VCaP (cell line): ENCODE data around the gene MTG2.

Experiments
- H3K27ac ChIP-seq: fragments of 450-650 bp; 2 replicates; pipeline ENCODE4 v1.5.1; 2017
- TF ChIP-seq, protein P1 (sequence below): fragments of 450-650 bp; conservative IDR thresholded peaks from 2 replicates; pipeline ENCODE4 v1.5.1; 2017; ENCODE audit warnings: mild to moderate bottlenecking, moderate library complexity

Gene MTG2

DNA sequence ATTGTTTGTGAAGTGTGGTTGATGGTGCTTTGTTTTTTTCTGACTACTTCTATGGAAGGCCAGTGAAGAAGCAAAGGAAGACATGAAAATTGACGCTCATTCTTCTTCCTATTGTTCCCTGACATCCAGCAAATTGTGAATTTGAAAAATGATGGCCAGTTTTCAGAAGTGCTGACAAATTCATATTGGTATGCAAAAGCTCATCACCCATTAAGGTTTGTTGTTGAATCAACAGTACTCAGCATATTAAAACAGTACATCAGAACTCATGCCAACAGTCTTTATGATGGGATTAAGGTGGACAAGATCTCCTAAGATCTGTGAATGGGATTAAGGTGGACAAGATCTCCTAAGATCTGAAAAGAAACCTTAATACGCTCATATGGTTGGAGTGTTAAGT lies 1.0 kb upstream of the MTG2 start:
- TF ChIP-seq, protein P1, sequence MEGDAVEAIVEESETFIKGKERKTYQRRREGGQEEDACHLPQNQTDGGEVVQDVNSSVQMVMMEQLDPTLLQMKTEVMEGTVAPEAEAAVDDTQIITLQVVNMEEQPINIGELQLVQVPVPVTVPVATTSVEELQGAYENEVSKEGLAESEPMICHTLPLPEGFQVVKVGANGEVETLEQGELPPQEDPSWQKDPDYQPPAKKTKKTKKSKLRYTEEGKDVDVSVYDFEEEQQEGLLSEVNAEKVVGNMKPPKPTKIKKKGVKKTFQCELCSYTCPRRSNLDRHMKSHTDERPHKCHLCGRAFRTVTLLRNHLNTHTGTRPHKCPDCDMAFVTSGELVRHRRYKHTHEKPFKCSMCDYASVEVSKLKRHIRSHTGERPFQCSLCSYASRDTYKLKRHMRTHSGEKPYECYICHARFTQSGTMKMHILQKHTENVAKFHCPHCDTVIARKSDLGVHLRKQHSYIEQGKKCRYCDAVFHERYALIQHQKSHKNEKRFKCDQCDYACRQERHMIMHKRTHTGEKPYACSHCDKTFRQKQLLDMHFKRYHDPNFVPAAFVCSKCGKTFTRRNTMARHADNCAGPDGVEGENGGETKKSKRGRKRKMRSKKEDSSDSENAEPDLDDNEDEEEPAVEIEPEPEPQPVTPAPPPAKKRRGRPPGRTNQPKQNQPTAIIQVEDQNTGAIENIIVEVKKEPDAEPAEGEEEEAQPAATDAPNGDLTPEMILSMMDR: no peak
- H3K27ac ChIP-seq: peak overlapping the region; percentile 95

DNA sequence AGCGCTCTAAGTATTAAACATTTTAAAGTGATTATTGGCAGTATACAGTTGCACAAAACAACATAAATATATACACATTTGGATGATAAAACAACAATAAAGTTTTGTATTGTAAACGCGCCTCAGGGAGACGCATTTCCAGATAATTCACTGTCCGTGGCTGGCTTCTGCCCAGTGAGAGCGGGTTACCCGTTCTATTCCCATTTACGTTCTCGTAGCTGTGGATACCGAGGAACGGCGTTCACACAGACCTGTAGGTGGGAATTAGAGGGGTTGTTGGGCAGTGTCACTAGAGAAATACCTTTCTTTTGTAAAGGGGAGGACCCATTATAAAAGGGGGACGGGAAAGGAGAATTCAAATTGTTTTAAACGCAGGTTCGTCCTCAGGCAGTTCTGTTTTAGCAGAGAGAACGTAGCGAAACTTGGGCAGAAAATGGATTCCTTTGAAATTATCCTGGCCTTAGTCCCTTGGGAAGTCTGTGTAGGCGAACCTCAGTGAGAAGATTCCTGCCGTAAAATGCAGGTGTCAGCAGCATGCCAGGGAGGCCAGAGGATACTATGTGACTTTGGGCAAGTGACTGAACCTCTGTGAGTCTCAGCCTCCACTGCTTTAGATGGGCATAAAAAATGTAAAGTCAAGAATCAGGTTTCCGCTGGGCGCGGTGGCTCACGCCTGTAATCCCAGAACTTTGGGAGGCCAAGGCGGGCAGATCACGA lies 756 bp downstream of the MTG2 start:
- H3K27ac ChIP-seq: peak overlapping the region; percentile 95
- TF ChIP-seq, protein P1: no peak

DNA sequence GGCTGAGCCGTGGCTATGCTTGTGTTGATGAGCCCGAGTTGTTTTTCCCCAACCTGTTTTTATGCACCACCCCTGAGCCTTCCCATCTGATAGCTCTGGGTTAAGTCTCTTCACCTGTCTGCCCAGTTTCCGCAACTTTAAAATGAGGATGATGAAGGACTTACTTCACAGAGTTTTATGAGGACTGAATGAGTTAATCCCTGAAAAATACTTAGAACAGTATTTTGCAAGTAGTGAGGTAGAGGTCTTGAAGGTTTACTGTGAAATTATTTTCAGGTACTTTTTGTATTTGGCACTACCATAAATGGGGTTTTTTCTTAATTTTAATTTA lies 3.2 kb downstream of the MTG2 start:
- no peak overlapping the region for H3K27ac ChIP-seq
- TF ChIP-seq, protein P1: no peak

DNA sequence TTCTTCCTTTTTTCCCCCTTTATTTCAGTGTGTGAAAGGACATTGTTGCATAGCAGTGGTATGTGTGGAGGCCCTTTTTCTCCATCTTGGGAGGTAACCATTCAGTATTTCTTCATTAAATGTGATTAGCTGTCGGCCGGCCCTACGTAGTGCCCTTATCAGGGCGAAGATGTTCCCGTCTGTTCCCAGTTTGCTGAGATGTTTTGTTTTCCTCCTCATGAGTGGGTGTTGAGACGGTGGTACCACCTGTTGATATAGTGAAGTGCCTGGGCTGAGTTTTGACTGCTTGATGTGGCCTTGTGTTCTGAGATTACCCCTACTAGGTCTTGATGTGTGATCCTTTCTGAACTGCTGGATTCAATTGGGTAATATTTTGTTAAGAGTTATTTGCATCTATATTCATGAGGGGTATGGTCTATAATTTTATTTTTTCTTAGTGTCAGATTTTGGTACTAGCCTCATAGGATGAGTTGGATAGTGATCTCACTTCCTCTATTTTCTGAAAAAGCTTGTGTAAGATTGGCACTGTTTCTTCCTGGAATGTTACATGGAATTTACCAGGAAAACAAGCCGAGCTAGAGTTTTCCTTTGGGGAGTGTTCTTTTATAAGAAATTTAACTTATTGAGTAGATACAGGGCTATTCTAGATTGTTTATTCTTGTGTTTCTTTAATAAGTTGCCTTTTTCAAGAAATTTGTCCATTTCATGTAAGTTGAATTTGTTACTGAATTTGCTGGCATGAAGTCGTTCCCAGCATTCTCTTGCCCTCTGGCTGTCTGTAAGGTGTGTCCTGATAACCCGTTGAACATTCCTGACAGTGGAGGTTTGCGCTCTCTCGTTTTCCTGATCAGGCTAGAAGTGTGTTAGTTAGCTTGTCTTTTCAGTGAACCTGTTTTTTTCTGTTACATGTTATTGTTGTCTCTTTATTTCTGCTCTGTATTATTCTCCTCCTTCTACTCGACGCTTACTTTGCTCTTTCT lies 4.3 kb downstream of the MTG2 start:
- TF ChIP-seq, protein P1: no peak
- no peak overlapping the region for H3K27ac ChIP-seq

DNA sequence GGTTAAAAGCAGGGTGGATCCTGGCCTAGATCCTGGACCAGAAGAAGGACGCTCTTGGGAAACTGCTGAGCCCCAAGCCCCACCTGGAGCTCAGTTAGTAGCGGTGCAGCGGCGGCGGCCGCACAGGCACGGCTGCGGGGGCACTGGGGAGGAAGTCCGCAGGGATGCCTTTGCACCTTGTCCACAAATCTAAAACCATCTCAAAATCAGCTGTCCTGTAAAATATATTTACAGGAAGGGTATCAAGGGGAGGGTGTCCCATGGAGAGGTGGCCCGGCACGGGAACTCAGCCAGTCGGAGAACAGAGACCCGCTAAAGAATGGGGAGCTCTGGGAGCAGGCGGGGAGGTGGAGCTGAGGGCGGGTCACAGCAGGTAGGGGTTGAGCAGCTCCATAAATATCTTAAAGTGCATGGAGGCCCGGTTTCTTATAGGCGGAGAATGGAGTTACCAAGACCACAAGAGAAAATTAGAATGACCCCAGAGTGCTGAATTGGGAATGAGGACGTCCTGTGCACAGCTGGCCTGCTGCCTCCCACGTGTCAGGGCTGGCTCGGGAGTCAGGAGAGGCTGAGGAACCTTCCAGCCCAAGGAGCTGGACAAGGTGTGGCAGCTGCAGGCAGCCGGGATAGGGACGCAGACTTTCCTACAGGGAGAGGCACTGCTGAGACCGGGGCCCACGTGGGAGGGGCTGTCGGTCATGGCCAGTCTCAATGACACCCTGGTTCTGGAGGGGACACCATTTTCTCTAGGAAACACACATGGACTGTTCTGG lies 8.0 kb downstream of the MTG2 start:
- no peak overlapping the region for H3K27ac ChIP-seq
- TF ChIP-seq, protein P1: no peak

DNA sequence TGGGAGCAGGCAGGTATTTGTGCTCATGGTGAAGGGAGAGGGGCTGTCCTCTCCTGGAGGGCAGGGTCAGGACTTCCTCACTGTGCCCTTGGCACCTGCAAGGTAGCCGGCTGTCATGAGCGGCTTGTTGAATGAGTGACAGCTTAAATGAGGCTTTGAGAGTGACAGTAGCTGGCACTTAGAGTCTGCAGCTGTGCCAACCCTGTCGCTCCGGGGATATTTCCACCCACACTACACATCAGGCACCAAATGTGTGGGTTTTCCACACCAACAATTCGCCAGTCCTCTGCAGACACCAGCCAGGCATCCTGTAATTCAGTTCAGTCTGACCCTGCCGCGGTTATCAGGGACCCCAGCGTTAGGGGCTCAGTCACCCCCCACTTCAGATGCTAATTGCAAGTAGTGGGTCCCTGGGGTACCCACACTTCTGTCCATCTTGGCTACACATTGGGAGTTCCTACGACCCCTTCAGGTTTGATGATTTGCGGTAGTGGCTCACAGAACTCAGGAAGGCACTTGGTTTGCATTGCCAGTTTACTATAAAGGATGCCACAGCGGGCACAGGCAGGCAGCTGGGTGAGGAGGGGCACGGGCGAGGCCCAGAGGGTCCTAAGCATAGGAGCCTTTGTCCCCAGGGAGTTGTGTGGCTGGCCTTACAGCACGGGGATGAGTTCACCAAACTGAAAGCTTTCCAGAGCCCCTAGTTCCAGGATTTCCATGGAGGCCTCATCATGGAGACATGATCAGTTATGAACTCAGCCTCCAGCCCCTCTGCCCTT lies 9.1 kb downstream of the MTG2 start:
- no peak overlapping the region for H3K27ac ChIP-seq
- TF ChIP-seq, protein P1: no peak
